NCI-H526 (cell line): ENCODE measurements around the gene EPO.
"Not testable (repeated sequence)": the region's sequence is repeated elsewhere in the genome, so short reads cannot be mapped to it uniquely, and the experiment has no call there.

Source experiments
- DNase-seq, 2 experiments: peaks; one replicate each; lab custom pipeline; 2025; lab: John Stamatoyannopoulos, UW

EPO gene

DNA sequence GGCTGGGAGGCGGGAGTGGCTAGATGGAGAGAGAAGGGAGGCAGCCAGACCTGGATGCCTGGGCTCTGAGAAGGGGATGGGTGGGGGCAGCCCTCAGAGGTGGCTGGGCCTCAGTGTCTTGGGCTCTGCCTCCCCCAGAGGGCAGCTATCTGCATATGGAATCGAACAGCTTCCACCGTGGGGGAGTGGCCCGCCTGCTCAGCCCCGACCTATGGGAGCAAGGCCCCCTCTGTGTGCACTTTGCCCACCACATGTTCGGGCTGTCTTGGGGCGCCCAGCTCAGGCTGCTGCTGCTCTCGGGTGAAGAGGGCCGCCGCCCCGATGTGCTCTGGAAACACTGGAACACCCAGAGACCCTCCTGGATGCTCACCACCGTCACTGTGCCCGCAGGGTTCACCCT is 16.4 kb downstream of the EPO start:
- no peak for DNase-seq

DNA sequence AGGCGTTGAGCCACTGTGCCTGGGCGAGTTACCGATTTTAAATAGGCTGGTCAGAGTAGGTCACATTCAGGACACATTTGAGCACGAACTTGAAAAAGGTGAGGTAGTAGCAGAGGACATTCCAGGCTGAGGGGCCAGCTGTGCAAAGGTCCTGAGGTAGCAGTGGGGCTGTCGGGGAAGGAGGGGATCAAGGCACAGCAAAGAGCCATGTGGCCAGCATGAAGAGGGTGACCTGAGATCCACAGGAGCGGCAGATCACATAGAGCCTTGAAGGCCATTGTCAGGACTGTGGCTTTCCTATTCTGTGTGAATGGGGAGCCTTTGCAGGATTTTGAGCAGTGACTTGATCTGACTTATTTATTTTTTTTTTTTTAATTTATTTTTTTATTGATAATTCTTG is 19.7 kb downstream of the EPO start:
- no peak for DNase-seq

DNA sequence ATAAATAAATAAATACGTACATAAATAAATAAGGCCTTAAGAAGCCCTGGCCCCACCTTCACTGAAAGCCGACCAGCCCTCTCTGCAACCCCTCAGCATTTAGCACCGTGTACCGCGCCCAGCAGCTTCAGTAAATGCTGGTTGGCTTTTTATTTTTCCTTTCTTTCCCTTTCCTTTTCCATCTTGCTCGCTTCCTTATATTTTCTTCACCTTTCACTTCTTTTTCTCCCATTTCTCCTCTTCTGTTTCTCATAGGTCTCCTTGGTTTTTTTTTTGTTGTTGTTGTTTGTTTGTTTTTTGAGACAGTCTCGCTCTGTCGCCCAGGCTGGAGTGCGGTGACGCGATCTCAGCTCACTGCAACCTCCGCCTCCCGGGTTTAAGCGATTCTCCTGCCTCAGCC is 24.3 kb downstream of the EPO start:
- DNase-seq, result no peak

DNA sequence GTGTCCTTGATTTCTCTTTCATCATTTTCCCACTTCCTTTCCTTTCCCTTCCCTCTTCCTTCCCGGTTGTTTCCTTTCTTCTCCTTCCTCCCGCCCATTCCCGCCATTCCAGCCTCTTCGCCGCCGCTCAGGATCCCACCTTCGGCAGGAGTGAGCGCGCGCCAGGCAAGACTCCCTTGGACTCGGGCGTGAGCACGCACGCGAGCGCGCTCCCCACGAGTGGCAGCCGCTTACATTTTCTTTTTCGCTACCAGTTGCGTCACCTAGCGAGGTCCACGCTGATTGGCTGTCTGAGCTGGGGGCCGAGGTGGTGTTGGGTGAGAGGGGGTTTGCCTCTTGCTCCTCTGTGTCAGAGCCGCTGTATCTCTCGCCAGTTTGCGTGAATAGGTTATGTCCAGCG is 24.9 kb downstream of the EPO start:
- DNase-seq, result peak in 1 of 2 experiments; percentile 14

- DNase-seq, result no peak
Measured at GRCh38 chr7:100752994-100753393, 32.7 kb downstream of the EPO start.

GRCh38 chr7:100753750-100754149 is 33.5 kb downstream of the EPO start:
- DNase-seq, result no peak

DNA sequence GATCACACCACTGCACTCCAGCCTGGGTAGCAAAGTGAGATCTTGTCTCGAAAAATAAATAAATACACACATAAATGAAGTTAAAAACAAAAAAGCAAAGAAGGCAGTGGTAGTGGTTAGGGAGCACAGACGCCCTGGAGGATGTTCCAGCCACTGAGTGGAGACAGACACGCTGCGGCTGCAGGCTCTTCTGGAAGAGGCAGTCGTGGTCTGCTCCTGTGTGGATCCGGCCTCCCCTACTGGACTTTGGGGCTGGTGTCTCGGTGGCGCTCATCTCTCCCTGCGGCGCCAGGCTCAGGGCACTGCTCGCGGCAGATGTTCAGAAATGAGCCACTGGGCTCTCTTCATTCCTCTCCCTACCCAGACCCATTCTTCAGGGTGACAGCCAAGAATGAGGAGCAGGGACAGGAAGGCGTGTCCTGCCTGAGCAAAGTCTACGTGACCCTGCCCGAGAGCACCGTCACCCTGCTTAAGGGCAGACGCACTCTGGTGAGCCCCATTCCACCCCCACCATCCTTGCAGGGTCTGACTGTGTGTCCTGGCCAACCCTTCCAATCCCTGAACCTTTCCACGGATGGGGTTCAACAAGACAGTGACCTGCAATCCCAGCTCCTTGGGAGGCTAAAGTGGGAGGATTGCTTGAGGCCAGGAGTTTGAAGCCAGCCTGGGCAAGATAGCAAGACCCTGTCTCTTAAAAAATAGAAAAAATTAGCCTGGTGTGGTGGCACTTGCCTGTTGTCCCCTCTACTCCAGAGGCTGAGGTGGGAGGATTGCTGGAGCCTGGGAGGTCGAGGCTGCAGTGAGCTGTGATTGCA is 39.3 kb downstream of the EPO start:
- peak in 1 of 2 experiments; percentile 18 for DNase-seq

GRCh38 chr7:100762841-100763240 is 42.6 kb downstream of the EPO start:
- not testable (repeated sequence) for DNase-seq

GRCh38 chr7:100763556-100764140 is 43.4 kb downstream of the EPO start:
- no peak for DNase-seq

DNA sequence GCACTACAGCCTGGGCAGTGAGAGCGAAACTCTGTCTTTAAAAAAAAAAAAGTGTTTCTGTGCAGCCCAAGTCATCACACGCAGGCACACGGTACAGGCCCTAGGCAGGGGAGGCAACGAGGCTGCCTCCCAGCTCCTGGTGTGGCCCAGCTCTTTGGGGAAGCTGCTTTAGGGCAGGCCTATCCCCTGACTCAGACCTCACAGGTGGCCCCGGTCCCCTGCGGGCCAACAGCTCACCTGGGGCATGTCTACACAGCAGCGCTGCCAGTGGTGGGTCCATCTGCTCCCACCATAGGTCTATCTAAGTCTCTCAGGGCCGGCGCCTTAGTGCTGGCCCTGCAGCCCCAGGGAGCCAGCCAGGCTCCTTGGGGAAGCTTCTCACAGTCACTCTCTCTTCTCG is 44.6 kb downstream of the EPO start:
- no peak for DNase-seq

DNA sequence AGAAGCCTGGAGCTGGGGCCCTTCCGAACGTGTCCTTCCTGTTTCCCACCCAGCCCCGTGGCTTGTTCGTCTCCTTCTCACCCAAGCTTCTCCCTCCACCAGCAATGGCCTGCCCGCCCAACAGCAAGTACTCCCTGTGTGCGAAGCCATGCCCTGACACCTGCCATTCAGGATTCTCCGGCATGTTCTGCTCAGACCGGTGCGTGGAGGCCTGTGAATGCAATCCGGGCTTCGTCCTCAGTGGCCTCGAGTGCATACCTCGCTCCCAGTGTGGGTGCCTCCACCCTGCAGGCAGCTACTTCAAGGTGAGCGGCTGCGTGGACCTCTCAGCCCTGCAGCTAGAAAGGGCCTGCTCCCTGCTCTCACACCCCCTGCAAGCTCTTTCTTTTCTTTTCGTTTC is 45.0 kb downstream of the EPO start:
- DNase-seq, result no peak

- DNase-seq, result no peak
Measured at GRCh38 chr7:100768784-100769183, 48.5 kb downstream of the EPO start.
